ENCODE measurements around the gene DNAJC5. TPM values are rescaled to one million over a fixed set of nuclear protein-coding genes. Genes with fewer than 3 reads are reported as not detected.
A peak's percentile ranks its signal among the peaks of the same experiment; 100 is the strongest.

Gene DNAJC5
- total RNA-seq, 1 experiment from 2014 or later: 44.9 TPM

GRCh38 chr20:63886921-63887320 is 8.0 kb upstream of the DNAJC5 start:
- H3K27ac ChIP-seq (ENCODE audit: low read depth, low read length, poor library complexity, severe bottlenecking): no peak overlapping the region
- H3K27me3 ChIP-seq (replicated peaks; ENCODE audit: insufficient read depth, low read depth, low read length, poor library complexity): no peaks in the 10 kb centered on the region
- POLR2A ChIA-PET (ENCODE audit: low non-redundant PET): no interaction called here
- no TSS peak for BruUV-seq (replicated peaks)
- TF ChIP-seq CTCF (conservative IDR thresholded peaks at IDR 0.05; ENCODE audit: low read depth, low read length): no peak
- H3K36me3 ChIP-seq (ENCODE audit: insufficient read depth, low read length, poor library complexity, severe bottlenecking): peaks cover 22% of the 10 kb centered on the region
- intact Hi-C loops (cut with micrococcal nuclease; ENCODE audit: unreplicated experiment): no loop called here
- no peak for DNase-seq (ENCODE audit: low spot score)
- CTCF ChIA-PET: no interaction called here
- H3K4me3 ChIP-seq (ENCODE audit: low read depth, low read length, poor library complexity, severe bottlenecking): no peak overlapping the region
- no peaks in the 10 kb centered on the region for H3K4me1 ChIP-seq (ENCODE audit: insufficient read depth, low read length, poor library complexity, severe bottlenecking)
- H3K9me3 ChIP-seq (ENCODE audit: low read depth, low read length, poor library complexity, severe bottlenecking): no peaks in the 10 kb centered on the region

- no peak overlapping the region for H3K4me3 ChIP-seq (ENCODE audit: low read depth, low read length, poor library complexity, severe bottlenecking)
- no peaks in the 10 kb centered on the region for H3K27me3 ChIP-seq (replicated peaks; ENCODE audit: insufficient read depth, low read depth, low read length, poor library complexity)
- TF ChIP-seq EZH2 (IDR thresholded peaks at IDR 0.05; ENCODE audit: borderline replicate concordance, low read depth, low read length, poor library complexity, severe bottlenecking) (no peak), CTCF (conservative IDR thresholded peaks at IDR 0.05; ENCODE audit: low read depth, low read length) (no peak)
- no peaks in the 10 kb centered on the region for H3K9me3 ChIP-seq (ENCODE audit: low read depth, low read length, poor library complexity, severe bottlenecking)
- CTCF ChIA-PET: no interaction called here
- H3K4me1 ChIP-seq (ENCODE audit: insufficient read depth, low read length, poor library complexity, severe bottlenecking): no peaks in the 10 kb centered on the region
- H3K27ac ChIP-seq (ENCODE audit: low read depth, low read length, poor library complexity, severe bottlenecking): no peak overlapping the region
- H3K36me3 ChIP-seq (ENCODE audit: insufficient read depth, low read length, poor library complexity, severe bottlenecking): peaks cover 16% of the 10 kb centered on the region
- BruUV-seq (replicated peaks): no TSS peak
- intact Hi-C loops (cut with micrococcal nuclease; ENCODE audit: unreplicated experiment): no loop called here
- no peak for DNase-seq (ENCODE audit: low spot score)
- POLR2A ChIA-PET (ENCODE audit: low non-redundant PET): no interaction called here
These were observed 5.4 kb upstream of the DNAJC5 start for GRCh38 chr20:63889241-63890200.

- Histone ChIP-seq H3K4me1 (ENCODE audit: insufficient read depth, low read length, poor library complexity, severe bottlenecking) (no peaks in the 10 kb centered on the region), H3K9me3 (ENCODE audit: low read depth, low read length, poor library complexity, severe bottlenecking) (no peaks in the 10 kb centered on the region), H3K27me3 (replicated peaks; ENCODE audit: insufficient read depth, low read depth, low read length, poor library complexity) (no peaks in the 10 kb centered on the region), H3K36me3 (ENCODE audit: insufficient read depth, low read length, poor library complexity, severe bottlenecking) (peaks cover 16% of the 10 kb centered on the region), H3K27ac (ENCODE audit: low read depth, low read length, poor library complexity, severe bottlenecking) (no peak overlapping the region), H3K4me3 (ENCODE audit: low read depth, low read length, poor library complexity, severe bottlenecking) (no peak overlapping the region)
- ChIA-PET CTCF (no interaction called here), POLR2A (ENCODE audit: low non-redundant PET) (no interaction called here)
- DNase-seq (ENCODE audit: low spot score): no peak
- TF ChIP-seq EZH2 (IDR thresholded peaks at IDR 0.05; ENCODE audit: borderline replicate concordance, low read depth, low read length, poor library complexity, severe bottlenecking): no peak
- BruUV-seq (replicated peaks): no TSS peak
- intact Hi-C loops (cut with micrococcal nuclease; ENCODE audit: unreplicated experiment): no loop called here
These were observed 4.7 kb upstream of the DNAJC5 start for GRCh38 chr20:63890201-63890576.

GRCh38 chr20:63890616-63891015 is 4.3 kb upstream of the DNAJC5 start:
- intact Hi-C loops (cut with micrococcal nuclease; ENCODE audit: unreplicated experiment): no loop called here
- Histone ChIP-seq H3K27ac (ENCODE audit: low read depth, low read length, poor library complexity, severe bottlenecking) (no peak overlapping the region), H3K9me3 (ENCODE audit: low read depth, low read length, poor library complexity, severe bottlenecking) (no peaks in the 10 kb centered on the region), H3K4me1 (ENCODE audit: insufficient read depth, low read length, poor library complexity, severe bottlenecking) (no peaks in the 10 kb centered on the region), H3K4me3 (ENCODE audit: low read depth, low read length, poor library complexity, severe bottlenecking) (no peak overlapping the region), H3K27me3 (replicated peaks; ENCODE audit: insufficient read depth, low read depth, low read length, poor library complexity) (no peaks in the 10 kb centered on the region), H3K36me3 (ENCODE audit: insufficient read depth, low read length, poor library complexity, severe bottlenecking) (peaks cover 16% of the 10 kb centered on the region)
- POLR2A ChIA-PET (ENCODE audit: low non-redundant PET): no interaction called here
- no peak for DNase-seq (ENCODE audit: low spot score)
- no peak for TF ChIP-seq EZH2 (IDR thresholded peaks at IDR 0.05; ENCODE audit: borderline replicate concordance, low read depth, low read length, poor library complexity, severe bottlenecking)
- TF ChIP-seq CTCF (conservative IDR thresholded peaks at IDR 0.05; ENCODE audit: low read depth, low read length): no peak
- TSS peak; percentile 42 for BruUV-seq (replicated peaks)
- CTCF ChIA-PET: no interaction called here

Data from A673 (cell line).